MV-4-11 (cell line): ENCODE results near the gene TTC24.
A peak's percentile ranks its signal among the peaks of the same experiment; 100 is the strongest.
"Not testable (repeated sequence)": the region's sequence is repeated elsewhere in the genome, so short reads cannot be mapped to it uniquely, and the experiment has no call there.

Source experiments
- DNase-seq: peaks from one replicate; lab custom pipeline; 2025; lab: John Stamatoyannopoulos, UW

TTC24 gene

DNA sequence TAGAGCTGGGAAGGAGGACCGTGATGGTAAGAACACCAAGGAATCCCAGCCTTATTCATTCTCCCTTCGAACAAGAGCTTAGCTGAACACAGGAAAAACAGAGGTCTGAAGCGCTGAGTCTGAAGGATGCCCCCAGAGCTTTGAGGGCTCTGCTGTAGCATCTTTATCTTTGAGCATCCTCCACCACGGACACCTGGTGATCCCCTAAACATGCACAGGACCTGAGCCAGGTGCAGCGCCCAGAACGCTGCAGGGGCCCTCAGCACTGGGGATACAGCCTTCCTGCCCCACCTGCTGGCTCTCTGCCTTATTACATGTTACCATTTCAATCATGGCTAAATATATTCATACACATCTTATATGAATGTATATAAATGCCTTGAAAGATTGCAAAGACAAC, 29.5 kb downstream of the TTC24 start:
- no peak for DNase-seq

DNA sequence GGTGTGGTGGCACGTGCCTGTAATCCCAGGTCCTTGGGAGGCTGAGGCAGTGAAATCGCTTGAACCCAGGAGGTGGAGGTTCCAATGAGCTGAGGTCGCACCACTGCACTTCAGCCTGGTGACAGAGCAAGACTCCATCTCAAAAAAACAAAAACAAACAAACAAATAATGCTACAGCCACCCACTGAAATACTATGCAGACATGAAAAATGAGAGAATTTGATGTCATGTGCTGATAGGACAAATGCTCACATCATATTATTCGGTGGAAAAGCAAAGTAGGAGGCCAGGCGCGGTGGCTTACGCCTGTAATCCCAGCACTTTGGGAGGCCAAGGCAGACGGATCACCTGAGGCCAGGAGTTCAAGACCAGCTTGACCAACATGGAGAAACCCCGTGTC, 30.5 kb downstream of the TTC24 start:
- not testable (repeated sequence) for DNase-seq

DNA sequence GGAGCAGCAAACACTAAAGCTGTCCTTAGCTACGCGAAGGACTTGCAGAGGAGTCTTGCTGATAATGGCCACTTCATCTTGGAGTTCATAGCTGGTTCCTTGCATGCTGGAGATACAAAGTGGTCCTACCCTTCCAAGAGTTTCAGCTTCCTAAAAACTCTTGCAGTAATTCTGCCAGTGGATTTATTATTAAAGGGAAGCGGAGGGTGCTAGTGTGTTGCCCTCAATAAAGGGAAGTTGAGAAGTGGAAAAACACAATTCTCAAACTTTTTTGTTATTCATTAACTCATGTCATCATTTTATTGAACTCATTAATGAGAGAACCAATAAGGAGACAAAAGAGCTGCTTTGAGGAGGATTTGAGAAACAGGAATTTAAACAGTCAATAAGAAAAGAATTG, 33.1 kb downstream of the TTC24 start:
- DNase-seq = peak; percentile 28

DNA sequence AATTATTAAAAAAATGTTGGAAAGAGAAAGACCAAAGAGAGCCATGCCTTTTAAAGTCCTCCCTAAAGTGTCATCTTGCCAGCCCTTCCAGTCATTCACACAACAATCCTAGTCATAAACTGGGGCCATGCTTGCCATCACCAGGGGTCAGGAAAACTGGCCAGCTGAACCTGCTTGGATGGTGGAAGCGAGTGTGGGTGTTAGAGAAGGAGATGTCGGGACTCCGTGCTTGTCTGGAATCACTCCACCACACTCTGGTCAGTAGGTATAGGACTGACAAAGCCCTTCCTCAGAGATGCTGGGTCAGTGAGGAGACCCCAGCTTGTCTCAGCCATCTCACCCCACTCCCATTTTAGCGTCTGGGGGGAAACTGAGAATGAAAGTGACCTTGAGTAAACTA, 36.4 kb downstream of the TTC24 start:
- DNase-seq = no peak

DNA sequence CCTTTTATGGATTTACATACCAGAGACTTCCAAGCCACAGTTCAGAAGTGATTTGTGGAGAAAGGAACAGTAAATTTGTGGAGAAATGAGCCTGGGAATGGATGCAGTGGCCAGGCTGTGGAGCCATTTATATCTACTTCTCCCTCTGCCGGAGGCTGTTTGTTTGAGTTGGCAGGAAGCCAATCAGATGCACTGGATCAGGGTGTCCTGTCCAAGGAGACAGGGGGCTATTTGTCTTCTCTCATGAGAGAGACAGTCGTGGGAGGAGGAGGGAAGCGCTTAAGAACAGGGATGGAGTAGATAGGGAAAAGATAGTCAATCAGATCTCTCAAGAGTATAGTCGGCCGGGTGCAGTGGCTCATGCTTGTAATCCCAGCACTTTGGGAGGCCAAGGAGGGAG, 36.9 kb downstream of the TTC24 start:
- DNase-seq = no peak

DNA sequence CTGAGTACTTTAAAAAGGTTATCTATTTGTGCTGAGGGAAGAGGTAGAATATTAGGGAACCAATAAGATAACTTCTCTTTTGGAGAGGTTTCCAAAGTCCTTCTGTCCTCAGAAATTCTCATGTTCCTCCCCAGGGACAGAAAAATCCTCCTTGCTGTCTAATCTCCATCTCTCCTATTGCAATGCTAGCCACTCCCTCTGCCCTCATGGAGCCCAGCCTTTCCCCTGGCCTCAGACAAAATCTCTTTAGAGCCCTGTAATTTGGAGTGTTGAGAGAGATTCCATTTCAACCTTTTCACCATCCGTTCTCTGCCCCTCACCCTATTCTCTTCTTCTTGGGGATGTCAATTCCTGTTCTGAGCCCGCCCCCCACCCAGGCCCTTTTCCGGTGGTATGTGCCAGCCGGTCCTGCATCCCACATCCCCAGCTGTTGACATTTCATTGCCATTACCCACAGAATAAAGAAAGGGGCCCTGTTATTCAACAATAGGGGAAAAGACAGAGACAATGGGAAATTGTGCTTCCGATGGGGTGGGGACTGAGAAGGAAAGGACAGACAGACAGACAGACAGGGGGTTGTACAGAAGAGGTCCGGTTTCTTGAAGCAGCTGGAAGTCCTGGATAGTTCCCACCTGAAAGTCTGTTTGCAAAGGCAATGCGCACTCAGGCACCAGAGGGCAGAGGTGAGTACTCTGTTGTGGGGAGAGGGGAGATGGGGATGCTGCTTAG, 39.5 kb downstream of the TTC24 start, which contains the start of gene HAPLN2:
HAPLN2 (plus strand) TSS at position 563 of the 729 bp plus-strand sequence. CDS start 4,076 bp downstream, outside the sequence.
- no peak for DNase-seq

DNA sequence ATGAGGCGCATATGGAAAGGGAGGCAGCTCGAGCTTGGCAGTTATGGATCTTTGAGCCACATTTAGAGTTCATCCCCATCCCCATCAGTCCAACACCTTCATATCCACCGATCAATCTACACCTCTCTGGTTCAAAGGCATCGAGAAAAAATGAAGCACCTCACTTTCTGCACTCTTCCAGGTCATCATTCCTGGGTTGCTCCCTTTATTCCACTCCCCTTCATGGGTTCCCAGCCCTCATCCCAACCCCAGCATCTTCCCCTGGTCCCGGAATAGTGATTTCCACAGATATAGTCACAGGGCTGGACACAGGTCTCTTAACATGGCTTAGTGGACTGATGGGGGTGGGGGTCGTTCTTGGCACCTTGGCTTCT, 40.0 kb downstream of the TTC24 start:
- no peak for DNase-seq

DNA sequence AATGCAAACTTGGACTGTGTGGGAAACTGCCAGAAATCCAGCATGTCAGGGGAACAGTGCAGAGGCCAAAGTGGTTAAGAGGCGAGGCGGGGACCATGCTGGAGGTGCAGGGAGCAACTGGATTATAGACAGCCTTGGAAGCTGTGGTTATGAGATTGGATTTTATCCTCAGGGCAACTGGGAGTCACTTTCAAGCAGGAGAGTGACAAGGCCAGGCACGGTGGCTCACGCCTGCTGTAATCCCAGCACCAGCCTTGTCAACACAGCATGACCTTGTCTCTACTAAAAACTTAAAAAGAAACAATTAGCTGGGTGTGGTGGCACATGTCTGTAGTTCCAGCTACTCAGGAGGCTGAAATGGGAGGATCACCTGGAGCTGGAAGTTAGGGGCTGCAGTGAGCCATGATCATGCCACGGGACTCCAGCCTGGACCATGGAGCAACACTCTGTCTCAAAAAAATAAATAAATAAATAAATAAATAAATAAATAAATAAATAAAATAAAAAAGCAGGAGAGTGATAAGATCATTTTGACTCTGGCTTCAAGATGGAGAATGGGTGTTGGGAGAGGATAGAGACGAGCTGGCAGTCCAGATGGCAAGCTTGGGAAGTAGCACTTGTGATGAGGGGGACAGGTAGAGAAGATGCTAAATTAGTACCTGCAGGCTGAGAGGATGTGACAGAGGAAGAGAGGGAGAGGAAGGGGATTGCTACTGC, 43.2 kb downstream of the TTC24 start:
- DNase-seq = no peak

DNA sequence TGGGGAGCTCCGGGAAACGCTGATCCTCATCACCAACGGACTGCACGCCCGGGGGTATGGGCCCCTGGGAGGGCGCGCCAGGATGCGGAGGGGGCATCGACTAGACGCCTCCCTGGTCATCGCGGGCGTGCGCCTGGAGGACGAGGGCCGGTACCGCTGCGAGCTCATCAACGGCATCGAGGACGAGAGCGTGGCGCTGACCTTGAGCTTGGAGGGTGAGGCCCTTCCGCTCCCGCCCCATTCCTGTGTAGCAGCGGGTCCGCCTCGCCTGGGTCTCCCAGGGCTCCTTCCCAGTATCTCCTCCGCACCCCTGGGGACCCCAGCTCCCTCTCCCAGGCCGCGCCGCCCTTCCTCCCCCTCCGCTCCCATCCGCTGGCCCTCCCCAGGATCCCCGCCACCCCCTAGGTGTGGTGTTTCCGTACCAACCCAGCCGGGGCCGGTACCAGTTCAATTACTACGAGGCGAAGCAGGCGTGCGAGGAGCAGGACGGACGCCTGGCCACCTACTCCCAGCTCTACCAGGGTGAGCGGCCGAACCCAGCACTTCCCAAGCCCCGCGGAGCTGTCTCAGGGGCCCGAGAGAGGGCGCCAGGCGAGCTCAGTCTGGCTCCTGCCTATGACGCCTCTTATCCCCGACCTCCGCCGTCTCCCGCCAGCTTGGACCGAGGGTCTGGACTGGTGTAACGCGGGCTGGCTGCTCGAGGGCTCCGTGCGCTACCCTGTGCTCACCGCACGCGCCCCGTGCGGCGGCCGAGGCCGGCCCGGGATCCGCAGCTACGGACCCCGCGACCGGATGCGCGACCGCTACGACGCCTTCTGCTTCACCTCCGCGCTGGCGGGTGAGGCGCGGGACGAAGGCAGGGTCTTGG, 44.7 kb downstream of the TTC24 start:
- DNase-seq = no peak

DNA sequence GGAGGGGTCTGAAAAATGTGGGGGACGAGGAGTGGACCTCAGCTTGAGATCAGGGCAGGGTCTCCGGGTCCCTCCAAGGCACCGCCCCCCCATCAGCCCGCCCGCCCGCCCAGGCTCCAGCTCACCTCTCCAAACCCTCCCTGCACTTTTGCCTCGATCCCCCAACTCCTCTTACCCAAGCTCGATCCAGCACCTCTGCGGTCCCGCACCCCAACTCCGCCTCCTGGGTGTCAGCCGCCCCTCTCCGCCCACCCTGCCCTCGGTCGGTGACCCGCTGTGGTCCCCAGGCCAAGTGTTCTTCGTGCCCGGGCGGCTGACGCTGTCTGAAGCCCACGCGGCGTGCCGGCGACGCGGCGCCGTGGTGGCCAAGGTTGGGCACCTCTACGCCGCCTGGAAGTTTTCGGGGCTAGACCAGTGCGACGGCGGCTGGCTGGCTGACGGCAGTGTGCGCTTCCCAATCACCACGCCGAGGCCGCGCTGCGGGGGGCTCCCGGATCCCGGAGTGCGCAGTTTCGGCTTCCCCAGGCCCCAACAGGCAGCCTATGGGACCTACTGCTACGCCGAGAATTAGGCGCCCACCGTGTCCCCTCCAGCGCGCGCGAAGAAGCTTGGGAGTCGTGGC, 45.4 kb downstream of the TTC24 start:
- DNase-seq = no peak

DNA sequence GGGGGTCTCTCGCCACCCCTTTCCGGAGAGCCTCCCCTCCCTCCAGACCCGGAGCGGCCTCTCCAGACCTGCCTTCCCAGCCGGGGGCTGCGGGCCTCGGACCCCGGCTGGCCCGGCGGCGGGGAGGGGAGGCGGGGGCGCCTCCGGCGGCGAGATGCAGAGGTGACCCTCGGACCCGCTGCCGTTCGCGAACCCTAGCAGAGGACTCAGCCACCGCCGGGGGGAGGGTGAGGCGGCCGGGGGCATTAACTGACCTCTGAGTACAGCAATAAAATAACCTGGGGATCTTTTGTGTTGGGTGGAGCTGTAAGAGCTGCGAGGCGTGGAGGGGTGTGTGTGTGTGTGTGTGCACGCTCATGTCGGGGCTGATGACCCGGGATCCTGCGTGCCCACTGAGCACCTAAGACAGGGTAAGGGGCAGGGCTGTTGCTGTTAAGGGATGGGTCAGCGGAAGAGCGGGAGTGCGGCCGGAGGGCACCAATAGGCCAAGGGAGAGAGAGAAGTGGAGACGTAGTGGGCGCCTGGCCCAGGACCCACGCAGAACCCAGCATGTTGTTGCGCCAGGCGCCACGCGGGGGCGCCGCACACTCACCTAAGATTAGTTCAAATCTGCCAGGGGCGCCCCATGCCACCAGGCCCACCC, 46.0 kb downstream of the TTC24 start:
- peak; percentile 21 for DNase-seq

DNA sequence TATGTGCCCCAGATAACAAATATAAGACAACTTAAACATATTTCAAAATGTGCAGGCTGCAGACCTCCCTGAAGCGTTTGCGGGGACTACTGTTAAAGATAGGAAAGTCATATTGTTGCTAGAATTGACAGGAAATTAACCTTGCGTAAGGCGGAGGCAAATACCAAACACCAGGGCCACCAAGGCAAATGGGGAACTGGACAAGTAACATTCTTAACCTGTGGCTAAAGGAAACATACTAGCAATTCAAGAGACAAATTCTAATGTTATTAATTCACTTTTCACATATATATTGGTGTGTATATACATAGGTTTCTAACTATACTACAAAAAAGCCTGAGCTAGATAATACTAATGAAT, 46.5 kb downstream of the TTC24 start:
- no peak for DNase-seq

DNA sequence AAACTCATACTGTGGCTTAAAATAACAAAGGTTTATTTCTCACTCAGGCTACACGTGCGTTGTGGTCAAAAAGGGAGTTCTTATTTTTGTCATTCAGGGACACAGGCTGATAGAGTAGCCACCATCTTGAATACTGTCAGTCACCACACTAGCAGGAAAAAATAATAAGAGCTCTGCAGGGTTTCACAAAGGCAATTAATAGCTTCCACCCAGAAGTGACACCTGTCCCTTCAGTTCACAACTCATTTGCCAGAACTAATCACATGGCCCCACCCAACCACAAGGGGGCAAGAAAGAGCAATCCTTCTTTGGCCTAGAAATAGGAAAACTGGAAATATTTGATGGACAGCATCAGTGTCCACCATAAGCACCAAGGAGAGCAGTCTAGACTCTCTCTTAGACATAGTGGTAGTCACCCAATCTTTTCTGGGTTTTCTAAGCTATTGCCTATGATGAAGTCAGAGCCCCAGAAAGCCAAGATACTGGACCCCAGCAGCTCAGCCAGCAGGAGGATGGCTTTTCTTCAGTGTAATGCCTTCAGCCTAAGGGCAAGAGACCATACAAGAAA, 47.9 kb downstream of the TTC24 start:
- peak; percentile 2 for DNase-seq

DNA sequence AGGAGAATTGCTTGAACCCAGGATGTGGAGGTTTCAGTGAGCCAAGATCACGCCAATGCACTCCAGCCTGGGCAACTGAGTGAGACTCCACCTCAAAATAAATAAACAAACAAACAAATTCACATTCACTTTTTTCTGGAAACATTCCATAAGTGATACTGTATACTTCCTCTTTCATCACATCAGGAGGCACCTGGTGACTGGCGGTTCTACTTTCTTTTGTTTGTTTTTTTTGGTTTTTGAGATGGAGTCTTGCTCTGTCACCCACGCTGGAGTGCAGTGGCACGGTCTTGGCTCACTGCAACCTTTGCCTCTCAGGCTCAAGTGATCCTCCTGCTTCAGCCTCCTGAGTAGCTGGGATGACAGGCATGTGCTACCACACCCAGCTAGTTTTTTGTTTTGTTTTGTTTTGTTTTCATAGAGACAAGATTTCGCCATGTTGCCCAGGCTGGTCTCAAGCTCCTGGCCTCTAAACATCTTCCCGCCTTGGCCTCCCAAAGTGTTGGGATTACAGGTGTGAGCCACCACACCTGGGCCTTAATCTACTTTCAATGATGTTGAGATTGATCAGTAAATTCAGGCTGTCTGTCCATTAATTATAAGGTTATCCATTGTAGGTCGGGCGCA, 50.4 kb downstream of the TTC24 start:
- DNase-seq = no peak

DNA sequence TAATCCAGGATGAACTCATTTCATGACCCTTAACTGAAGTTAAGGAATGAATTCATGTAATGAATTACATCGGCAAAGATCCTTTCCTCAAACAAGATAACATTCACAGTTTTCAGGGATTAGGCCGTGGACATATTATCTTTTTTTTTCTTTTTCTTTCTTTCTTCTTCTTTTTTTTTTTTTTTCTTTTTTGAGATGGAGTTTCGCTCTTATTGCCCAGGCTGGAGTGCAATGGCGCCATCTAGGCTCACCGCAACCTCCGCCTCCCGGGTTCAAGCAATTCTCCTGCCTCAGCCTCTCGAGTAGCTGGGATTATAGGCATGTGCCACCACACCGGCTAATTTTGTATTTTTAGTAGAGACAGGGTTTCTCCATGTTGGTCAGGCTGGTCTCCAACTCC, 51.6 kb downstream of the TTC24 start:
- not testable (repeated sequence) for DNase-seq

DNA sequence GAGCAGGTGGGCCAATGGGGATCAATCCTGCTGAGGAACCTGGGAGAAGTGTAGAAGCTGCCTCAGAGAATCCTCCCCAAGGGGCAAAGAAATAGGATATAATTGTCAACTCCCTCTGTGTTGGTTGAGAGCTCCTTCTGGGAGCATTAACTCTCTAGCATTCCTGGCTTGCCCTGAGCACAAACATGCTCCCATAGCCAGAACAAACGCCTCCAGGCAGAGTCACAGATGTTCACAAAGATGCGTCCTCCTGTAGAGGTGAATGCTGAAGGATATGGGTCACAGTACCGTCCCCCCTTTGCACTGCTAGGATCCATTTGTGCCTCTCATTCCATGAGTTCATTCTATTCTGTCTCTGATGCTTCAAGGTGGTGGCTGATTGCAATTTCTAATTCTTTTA, 52.8 kb downstream of the TTC24 start:
- DNase-seq = no peak
